Upper lobe of left lung (tissue), 6 donors: Measurements from ENCODE around the gene ENAH. TPM values are rescaled to one million over a fixed set of nuclear protein-coding genes. Genes with fewer than 3 reads are reported as not detected.

Source experiments
- ATAC-seq, 2 donors: fragments of 200-7000 bp; cut with Tn5 transposase; one replicate each; pipeline ENCODE4 v1.9.1; 2022; ENCODE audit warnings: mild to moderate bottlenecking in 2 of 2, moderate library complexity in 2 of 2; ENCODE audit not compliant: low FRiP score in 2 of 2
- DNase-seq, 2 donors: peaks; one replicate each; pipeline ENCODE4 v3.0.0-alpha.2; 2019 to 2020
- H3K27ac ChIP-seq, 4 donors: fragments of 200-600 bp; sonication (generic); one replicate each; pipeline ENCODE4 v1.5.1; 2016 to 2019
- H3K27me3 ChIP-seq, 4 donors: fragments of 200-600 bp; sonication (generic); one replicate each; pipeline ENCODE4 v1.5.1; 2017 to 2019
- H3K36me3 ChIP-seq, 4 donors: fragments of 200-600 bp; sonication (generic); one replicate each; pipeline ENCODE4 v1.5.1; 2016 to 2019
- H3K4me1 ChIP-seq, 4 donors: fragments of 200-600 bp; sonication (generic); one replicate each; pipeline ENCODE4 v1.5.1; 2018 to 2019
- H3K4me3 ChIP-seq, 4 donors: fragments of 200-600 bp; sonication (generic); one replicate each; pipeline ENCODE4 v1.5.1; 2017 to 2019; ENCODE audit warnings: mild to moderate bottlenecking in 2 of 4, moderate library complexity in 1 of 4
- H3K9me3 ChIP-seq, 4 donors: fragments of 200-600 bp; sonication (generic); one replicate each; pipeline ENCODE4 v1.5.1; 2018 to 2019
- CTCF ChIP-seq, 6 experiments: fragments of 450-650 bp in 4 of 6; fragments of 200-600 bp in 2 of 6; sonication (generic) in 2 of 6; IDR thresholded peaks; one replicate each; pipeline ENCODE4 v1.5.1; 2016 to 2019; ENCODE audit warnings: antibody characterized with exemption in 6 of 6
- EP300 ChIP-seq, 4 donors: sonication (generic); formaldehyde crosslinking; IDR thresholded peaks; one replicate each; pipeline ENCODE4 v1.5.1; 2017; ENCODE audit warnings: antibody characterized with exemption in 4 of 4, control low read depth in 2 of 4
- POLR2A ChIP-seq, 4 donors: fragments of 450-650 bp; IDR thresholded peaks; one replicate each; pipeline ENCODE4 v1.5.1; 2016 to 2017; ENCODE audit warnings: antibody characterized with exemption in 4 of 4, mild to moderate bottlenecking in 2 of 4
- POLR2AphosphoS5 ChIP-seq, 2 donors: sonication (generic); formaldehyde crosslinking; IDR thresholded peaks; one replicate each; pipeline ENCODE4 v1.5.1; 2017; ENCODE audit warnings: antibody characterized with exemption in 2 of 2
- WGBS, 2 donors: methylation state at CpG; one replicate each; pipeline ENCODE4 v1.1.5; 2017 to 2018; 5-methylcytosine and 5-hydroxymethylcytosine counted together
- total RNA-seq, 6 donors: library from RNA; depleted of rRNA in 4 of 6; stranded (reverse); fragments of >200 nt in 4 of 6; gene quantifications; one replicate each; pipeline versions ENCODE4 v1.1.0 to v1.2.1, GENCODE V29; 2016 to 2021
- donor health status: DM: no; HTN: no; CAD: no; lungs with moderate emphysema.
- donor health status: DM: no; HTN: yes; CAD: no; lungs with severe emphysema.

Gene ENAH
- total RNA-seq, 6 donors from 2014 or later, result 10.5 to 70.3 (median 33.8) TPM

- Histone ChIP-seq H3K27me3 (no peaks in the 10 kb centered on the region), H3K27ac (no peak overlapping the region), H3K4me1 (peaks cover 0 to 4% (median 0%) of the 10 kb centered on the region in 4 donors), H3K4me3 (no peak overlapping the region), H3K9me3 (no peaks in the 10 kb centered on the region), H3K36me3 (no peaks in the 10 kb centered on the region)
- TF ChIP-seq EP300 (IDR thresholded peaks at IDR 0.05) (no peak), POLR2A (IDR thresholded peaks at IDR 0.05) (no peak), POLR2AphosphoS5 (IDR thresholded peaks at IDR 0.05) (no peak)
- ATAC-seq, result no peak
- no peak for DNase-seq
- 70 to 84% methylated on average over 2 of the region's 2 CpGs for WGBS, 2 donors
These were observed 21.5 kb upstream of the ENAH start for GRCh38 chr1:225674381-225674780.

GRCh38 chr1:225670806-225671733 lies 18.1 kb upstream of the ENAH start:
- H3K4me1 ChIP-seq, result no peaks in the 10 kb centered on the region
- no peaks in the 10 kb centered on the region for H3K27me3 ChIP-seq
- H3K4me3 ChIP-seq, result no peak overlapping the region
- WGBS, 2 donors, result 80 to 84% methylated on average over 4 of the region's 4 CpGs
- ATAC-seq (no peak), DNase-seq (no peak)
- TF ChIP-seq POLR2AphosphoS5 (IDR thresholded peaks at IDR 0.05), result no peak
- TF ChIP-seq EP300 (IDR thresholded peaks at IDR 0.05), result no peak
- TF ChIP-seq CTCF (IDR thresholded peaks at IDR 0.05), result no peak
- no peak for TF ChIP-seq POLR2A (IDR thresholded peaks at IDR 0.05)
- no peak overlapping the region for H3K27ac ChIP-seq
- H3K9me3 ChIP-seq, result no peaks in the 10 kb centered on the region
- H3K36me3 ChIP-seq, result no peaks in the 10 kb centered on the region

GRCh38 chr1:225670356-225670755 lies 17.4 kb upstream of the ENAH start:
- no peaks in the 10 kb centered on the region for H3K27me3 ChIP-seq
- H3K4me3 ChIP-seq, result no peak overlapping the region
- H3K36me3 ChIP-seq, result no peaks in the 10 kb centered on the region
- H3K27ac ChIP-seq, result no peak overlapping the region
- no peaks in the 10 kb centered on the region for H3K4me1 ChIP-seq
- TF ChIP-seq EP300 (IDR thresholded peaks at IDR 0.05) (no peak), CTCF (IDR thresholded peaks at IDR 0.05) (no peak), POLR2AphosphoS5 (IDR thresholded peaks at IDR 0.05) (no peak), POLR2A (IDR thresholded peaks at IDR 0.05) (no peak)
- no peaks in the 10 kb centered on the region for H3K9me3 ChIP-seq
- no peak for DNase-seq
- 92 to 95% methylated on average over 7 of the region's 7 CpGs for WGBS, 2 donors
- ATAC-seq, result no peak

- WGBS, 2 donors, result 89 to 97% methylated on average over 1 of the region's 1 CpG
- ATAC-seq (no peak), DNase-seq (no peak)
- H3K36me3 ChIP-seq, result no peaks in the 10 kb centered on the region
- no peak overlapping the region for H3K4me3 ChIP-seq
- no peak for TF ChIP-seq CTCF (IDR thresholded peaks at IDR 0.05)
- no peak for TF ChIP-seq POLR2A (IDR thresholded peaks at IDR 0.05)
- no peak for TF ChIP-seq POLR2AphosphoS5 (IDR thresholded peaks at IDR 0.05)
- no peak for TF ChIP-seq EP300 (IDR thresholded peaks at IDR 0.05)
- no peak overlapping the region for H3K27ac ChIP-seq
- H3K4me1 ChIP-seq, result no peaks in the 10 kb centered on the region
- no peaks in the 10 kb centered on the region for H3K27me3 ChIP-seq
- no peaks in the 10 kb centered on the region for H3K9me3 ChIP-seq
These were observed 15.3 kb upstream of the ENAH start for GRCh38 chr1:225668222-225668621.

GRCh38 chr1:225667362-225667761 lies 14.4 kb upstream of the ENAH start:
- Histone ChIP-seq H3K36me3 (no peaks in the 10 kb centered on the region), H3K9me3 (no peaks in the 10 kb centered on the region), H3K4me3 (no peak overlapping the region), H3K27ac (no peak overlapping the region), H3K4me1 (no peaks in the 10 kb centered on the region), H3K27me3 (no peaks in the 10 kb centered on the region)
- DNase-seq, result no peak
- TF ChIP-seq POLR2A (IDR thresholded peaks at IDR 0.05) (no peak), EP300 (IDR thresholded peaks at IDR 0.05) (no peak), POLR2AphosphoS5 (IDR thresholded peaks at IDR 0.05) (no peak), CTCF (IDR thresholded peaks at IDR 0.05) (no peak)
- ATAC-seq, result no peak
- WGBS, 2 donors, result 73 to 98% methylated on average over 4 of the region's 4 CpGs
